ENCODE data around the gene RFC4. TPM values are rescaled to one million over a fixed set of nuclear protein-coding genes. Genes with fewer than 3 reads are reported as not detected.

RFC4 gene
- total RNA-seq, 2 donors from 2014 or later, result 13.6 to 17.3 TPM

DNA sequence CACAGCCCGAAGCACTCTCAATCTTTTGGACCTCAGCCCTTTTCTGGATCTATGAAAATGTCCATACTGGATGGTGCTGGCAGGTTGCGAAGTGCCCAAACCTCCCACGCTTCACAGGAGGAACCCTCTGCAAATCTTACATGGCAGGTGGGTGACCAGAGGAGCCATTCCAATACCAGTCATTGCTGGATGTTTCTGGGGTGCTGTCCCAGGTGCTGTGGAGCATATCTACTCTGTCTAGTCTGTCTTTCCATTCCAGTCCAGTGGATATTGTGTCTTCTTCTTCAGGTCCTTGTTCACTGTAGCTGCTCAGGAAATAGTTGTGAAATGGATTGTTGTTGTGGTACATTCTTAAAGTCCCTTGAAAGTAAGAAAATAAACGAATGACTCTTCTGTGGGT is 25.5 kb upstream of the RFC4 start:
- Histone ChIP-seq H3K4me1 (replicated peaks) (no peaks in the 10 kb centered on the region), H3K27ac (no peak overlapping the region), H3K4me3 (no peak overlapping the region), H3K36me3 (no peaks in the 10 kb centered on the region), H3K27me3 (replicated peaks; ENCODE audit: insufficient read depth) (no peaks in the 10 kb centered on the region), H3K9me3 (no peaks in the 10 kb centered on the region)
- TF ChIP-seq POLR2AphosphoS5 (IDR thresholded peaks at IDR 0.05) (no peak), POLR2A (IDR thresholded peaks at IDR 0.05) (no peak)
- TF ChIP-seq, protein P1, sequence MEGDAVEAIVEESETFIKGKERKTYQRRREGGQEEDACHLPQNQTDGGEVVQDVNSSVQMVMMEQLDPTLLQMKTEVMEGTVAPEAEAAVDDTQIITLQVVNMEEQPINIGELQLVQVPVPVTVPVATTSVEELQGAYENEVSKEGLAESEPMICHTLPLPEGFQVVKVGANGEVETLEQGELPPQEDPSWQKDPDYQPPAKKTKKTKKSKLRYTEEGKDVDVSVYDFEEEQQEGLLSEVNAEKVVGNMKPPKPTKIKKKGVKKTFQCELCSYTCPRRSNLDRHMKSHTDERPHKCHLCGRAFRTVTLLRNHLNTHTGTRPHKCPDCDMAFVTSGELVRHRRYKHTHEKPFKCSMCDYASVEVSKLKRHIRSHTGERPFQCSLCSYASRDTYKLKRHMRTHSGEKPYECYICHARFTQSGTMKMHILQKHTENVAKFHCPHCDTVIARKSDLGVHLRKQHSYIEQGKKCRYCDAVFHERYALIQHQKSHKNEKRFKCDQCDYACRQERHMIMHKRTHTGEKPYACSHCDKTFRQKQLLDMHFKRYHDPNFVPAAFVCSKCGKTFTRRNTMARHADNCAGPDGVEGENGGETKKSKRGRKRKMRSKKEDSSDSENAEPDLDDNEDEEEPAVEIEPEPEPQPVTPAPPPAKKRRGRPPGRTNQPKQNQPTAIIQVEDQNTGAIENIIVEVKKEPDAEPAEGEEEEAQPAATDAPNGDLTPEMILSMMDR (IDR thresholded peaks at IDR 0.05), result no peak
- DNase-seq (ENCODE audit: low spot score), result no peak
- intact Hi-C loops (cut with DNase I), result no loop called here
- 89% methylated on average over 4 of the region's 4 CpGs for WGBS

DNA sequence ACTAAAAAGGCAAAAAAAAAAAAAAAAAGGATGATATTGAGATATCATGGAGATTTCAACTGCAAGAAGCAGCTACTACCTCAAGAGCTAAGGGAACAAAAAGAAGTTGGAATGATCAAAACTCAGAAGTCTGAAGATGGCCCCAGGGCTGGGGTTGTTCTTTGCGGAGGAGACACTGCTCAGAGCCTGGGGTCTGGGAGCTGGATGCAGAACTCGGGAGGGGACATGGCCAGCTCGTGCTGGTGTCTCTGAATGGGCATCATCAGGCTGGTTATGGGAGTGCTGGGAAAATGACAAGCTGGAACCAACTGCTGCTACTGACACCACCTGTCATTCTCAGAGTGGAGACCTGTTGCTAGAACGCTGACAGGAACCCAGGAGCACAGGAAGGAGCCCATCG is 22.1 kb upstream of the RFC4 start:
- Histone ChIP-seq H3K27ac (no peak overlapping the region), H3K27me3 (replicated peaks; ENCODE audit: insufficient read depth) (no peaks in the 10 kb centered on the region), H3K9me3 (no peaks in the 10 kb centered on the region), H3K4me3 (no peak overlapping the region), H3K4me1 (replicated peaks) (no peaks in the 10 kb centered on the region), H3K36me3 (no peaks in the 10 kb centered on the region)
- DNase-seq (ENCODE audit: low spot score), result no peak
- TF ChIP-seq, protein P1 (IDR thresholded peaks at IDR 0.05), result no peak
- TF ChIP-seq POLR2AphosphoS5 (IDR thresholded peaks at IDR 0.05), result no peak
- no peak for TF ChIP-seq POLR2A (IDR thresholded peaks at IDR 0.05)
- intact Hi-C loops (cut with DNase I), result no loop called here
- WGBS, result 17% methylated on average over 5 of the region's 5 CpGs

DNA sequence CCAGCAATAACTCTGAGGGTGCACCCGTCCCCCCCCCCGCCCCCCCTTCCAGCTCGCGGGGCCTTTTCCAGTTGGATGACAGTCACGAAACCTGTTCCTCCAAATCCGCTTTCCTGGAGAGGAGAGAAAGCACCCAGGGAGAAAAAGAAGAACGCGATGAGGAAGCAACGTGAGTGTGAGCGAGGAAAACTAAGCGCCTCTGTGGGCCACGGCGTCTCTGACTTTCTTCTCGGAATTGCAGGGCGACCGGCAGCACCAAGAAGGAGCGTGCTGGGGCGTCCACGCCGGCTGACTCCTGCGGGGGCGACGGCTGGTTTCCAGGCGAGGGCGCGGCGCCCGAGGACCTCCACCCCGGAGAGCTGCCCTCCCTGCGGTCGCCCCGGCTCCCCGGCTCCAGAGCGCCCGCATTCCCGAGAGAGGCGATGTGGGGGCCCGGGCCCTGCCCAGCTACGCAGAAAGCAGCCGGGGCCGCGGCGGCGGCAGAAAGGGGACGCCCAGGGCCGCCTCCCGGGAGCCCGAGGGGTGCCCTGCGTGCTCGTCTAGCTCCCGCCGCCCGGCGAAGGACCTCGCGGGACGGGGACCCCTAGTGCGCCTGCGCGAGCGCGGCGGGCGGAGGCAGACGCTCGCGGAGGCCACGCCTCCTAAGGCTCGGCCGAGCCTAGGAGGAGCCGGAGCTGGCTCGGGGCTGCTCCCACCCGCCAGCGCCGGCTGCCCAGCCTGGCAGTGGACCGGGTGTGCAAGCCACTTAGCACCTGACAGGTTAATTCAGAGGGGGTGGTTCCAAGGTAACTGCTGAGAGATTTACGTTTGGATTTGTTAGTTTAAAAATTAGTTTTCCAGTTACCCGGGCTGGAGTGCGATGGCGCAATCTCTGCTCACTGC is 20.9 kb upstream of the RFC4 start:
- Histone ChIP-seq H3K27ac (peak overlapping the region; percentile 49 to 66), H3K27me3 (replicated peaks; ENCODE audit: insufficient read depth) (no peaks in the 10 kb centered on the region), H3K36me3 (no peaks in the 10 kb centered on the region), H3K4me3 (peak overlapping the region; percentile 56 to 63), H3K4me1 (replicated peaks) (no peaks in the 10 kb centered on the region), H3K9me3 (no peaks in the 10 kb centered on the region)
- WGBS, result 2% methylated on average over 75 of the region's 80 CpGs
- TF ChIP-seq, protein P1 (IDR thresholded peaks at IDR 0.05), result peak in 1 of 4 experiments; percentile 28
- TF ChIP-seq POLR2A (IDR thresholded peaks at IDR 0.05) (peak; percentile 61), POLR2AphosphoS5 (IDR thresholded peaks at IDR 0.05) (peak; percentile 69)
- intact Hi-C loops (cut with DNase I), result no loop called here
- DNase-seq (ENCODE audit: low spot score), result peak; percentile 72

DNA sequence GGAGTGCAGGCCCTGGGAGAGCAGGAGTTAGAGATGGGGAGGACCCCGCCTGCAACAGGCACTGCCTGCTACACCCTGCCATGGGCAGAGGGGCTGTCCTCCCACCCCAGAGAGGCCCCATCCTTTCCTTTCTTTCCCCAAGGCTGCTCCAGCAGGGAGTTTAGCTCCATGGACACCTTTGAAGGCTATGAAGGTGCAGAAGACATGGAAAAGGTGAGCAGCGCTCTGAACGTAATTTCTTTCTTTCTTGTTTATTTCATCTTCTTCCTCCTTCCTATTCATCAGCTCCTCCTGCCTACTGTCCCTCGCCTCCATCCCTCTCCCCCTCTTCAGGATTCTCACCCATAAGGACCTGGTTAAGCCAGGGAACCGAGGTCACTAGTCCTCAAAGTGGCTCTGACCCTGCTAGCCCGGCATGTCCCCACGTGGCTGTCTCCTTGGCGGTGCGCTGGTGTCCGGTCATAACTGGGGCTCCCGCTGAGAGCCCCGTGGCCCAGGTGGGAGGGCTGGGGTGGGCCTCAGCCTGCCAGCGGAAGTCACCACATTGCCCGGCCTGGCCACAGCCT is 20.2 kb upstream of the RFC4 start:
- H3K36me3 ChIP-seq, result no peaks in the 10 kb centered on the region
- DNase-seq (ENCODE audit: low spot score), result no peak
- H3K9me3 ChIP-seq, result no peaks in the 10 kb centered on the region
- intact Hi-C loops (cut with DNase I), result no loop called here
- peak overlapping the region; percentile 56 to 63 for H3K4me3 ChIP-seq
- H3K27me3 ChIP-seq (replicated peaks; ENCODE audit: insufficient read depth), result no peaks in the 10 kb centered on the region
- TF ChIP-seq POLR2A (IDR thresholded peaks at IDR 0.05), result no peak
- TF ChIP-seq POLR2AphosphoS5 (IDR thresholded peaks at IDR 0.05), result no peak
- TF ChIP-seq, protein P1 (IDR thresholded peaks at IDR 0.05), result no peak
- H3K27ac ChIP-seq, result no peak overlapping the region
- WGBS, result 25% methylated on average over 14 of the region's 14 CpGs
- no peaks in the 10 kb centered on the region for H3K4me1 ChIP-seq (replicated peaks)
